Sigmoid colon (tissue), 4 donors: ENCODE results near the gene RARA.

Source experiments
- CTCF ChIP-seq, 4 experiments: fragments of 450-650 bp in 3 of 4; fragments of 200-600 bp in 1 of 4; IDR thresholded peaks; one replicate each; pipeline ENCODE4 v1.5.1; 2016 to 2019; ENCODE audit warnings: antibody characterized with exemption in 4 of 4, mild to moderate bottlenecking in 3 of 4, moderate library complexity in 2 of 4
- EP300 ChIP-seq, 4 donors: sonication (generic); formaldehyde crosslinking; IDR thresholded peaks; one replicate each; pipeline ENCODE4 v1.6.1; 2017; ENCODE audit warnings: antibody characterized with exemption in 4 of 4
- POLR2A ChIP-seq, 2 donors: fragments of 450-650 bp; IDR thresholded peaks; one replicate each; pipeline ENCODE4 v1.6.1; 2016; ENCODE audit warnings: antibody characterized with exemption in 2 of 2, mild to moderate bottlenecking in 2 of 2, moderate library complexity in 2 of 2
- POLR2AphosphoS5 ChIP-seq, 4 donors: sonication (generic); formaldehyde crosslinking; IDR thresholded peaks; one replicate each; pipeline ENCODE4 v1.6.1; 2017; ENCODE audit warnings: antibody characterized with exemption in 4 of 4

GRCh38 chr17:40328386-40328766 is 19.4 kb downstream of the RARA start:
- no peak for TF ChIP-seq CTCF (IDR thresholded peaks at IDR 0.05)
- no peak for TF ChIP-seq EP300 (IDR thresholded peaks at IDR 0.05)
- TF ChIP-seq POLR2AphosphoS5 (IDR thresholded peaks at IDR 0.05), result no peak
- TF ChIP-seq POLR2A (IDR thresholded peaks at IDR 0.05), result no peak
